H1 (cell line): ENCODE results near the gene TECPR2. TPM values are rescaled to one million over a fixed set of nuclear protein-coding genes. Genes with fewer than 3 reads are reported as not detected.

Experiments used
- CTCF ChIA-PET: fragments of 300-600 bp; sonication (Branson Sonifier 250); formaldehyde crosslinking; loops from one replicate; lab custom pipeline; 2021; ENCODE audit not compliant: partially characterized antibody; lab: Charles Lee
- POLR2A ChIA-PET: fragments of 300-600 bp; sonication (Branson Sonifier 250); formaldehyde crosslinking; loops from one replicate; lab custom pipeline; 2021; ENCODE audit warnings: inconsistent platforms; ENCODE audit not compliant: partially characterized antibody; lab: Charles Lee
- DNase-seq, 2 experiments: peaks; one replicate each; pipeline versions ENCODE4 v3.0.0 to v3.0.0-alpha.2; 2010 to 2022; ENCODE audit warnings: low spot score in 2 of 2, low read depth in 1 of 2, mixed read lengths in 1 of 2
- FAIRE-seq: peaks from 2 replicates; lab custom pipeline; 2011; peaks lifted over from hg19 to GRCh38; lab: Jason Lieb, UNC
- H2AFZ ChIP-seq: 2 replicates; pipeline ENCODE4 v1.8.1; 2012; ENCODE audit warnings: low read length, inconsistent platforms
- H2AK5ac ChIP-seq: 2 replicates; pipeline ENCODE4 v1.6.1; 2013; ENCODE audit warnings: low read depth, low read length
- H2BK120ac ChIP-seq: replicated peaks from 2 replicates; pipeline ENCODE3; 2013; ENCODE audit warnings: low read depth, low read length, inconsistent platforms
- H2BK12ac ChIP-seq: 2 replicates; pipeline ENCODE4 v1.6.1; 2013; ENCODE audit warnings: low read depth, low read length
- H2BK15ac ChIP-seq: 2 replicates; pipeline ENCODE4 v1.6.1; 2013; ENCODE audit warnings: low read length
- H2BK20ac ChIP-seq: 2 replicates; pipeline ENCODE4 v1.6.1; 2013; ENCODE audit warnings: low read length
- H2BK5ac ChIP-seq: 2 replicates; pipeline ENCODE4 v1.6.1; 2013; ENCODE audit warnings: low read depth, low read length
- H3K14ac ChIP-seq: 2 replicates; pipeline ENCODE4 v1.6.1; 2013; ENCODE audit warnings: inconsistent platforms; ENCODE audit not compliant: insufficient read length
- H3K18ac ChIP-seq: 2 replicates; pipeline ENCODE4 v1.6.1; 2013; ENCODE audit warnings: low read length; ENCODE audit errors: extremely low read depth
- H3K23ac ChIP-seq: 2 replicates; pipeline ENCODE4 v1.6.1; 2013; ENCODE audit warnings: inconsistent platforms; ENCODE audit not compliant: insufficient read length
- H3K23me2 ChIP-seq: 2 replicates; pipeline ENCODE4 v1.6.1; 2013; ENCODE audit warnings: low read depth, low read length
- H3K27ac ChIP-seq: 2 replicates; pipeline ENCODE4 v1.6.1; 2011; ENCODE audit warnings: low read depth, low read length, inconsistent platforms
- H3K27me3 ChIP-seq, 4 experiments: replicated peaks in 1 of 4; 1 replicate in 1 of 4; 2 replicates in 3 of 4; pipeline versions ENCODE4 v1.6.1 to v1.8.1; 2011 to 2013; ENCODE audit warnings: low read length in 3 of 4, mild to moderate bottlenecking in 3 of 4, inconsistent platforms in 2 of 4, mixed read lengths in 2 of 4, moderate library complexity in 1 of 4; ENCODE audit not compliant: control insufficient read depth in 3 of 4, insufficient read depth in 3 of 4; ENCODE audit errors: extremely low read depth in 1 of 4
- H3K36me3 ChIP-seq, 4 experiments: 2 replicates each; pipeline versions ENCODE4 v1.6.1 to v1.8.1; 2011 to 2013; ENCODE audit warnings: mild to moderate bottlenecking in 4 of 4, low read length in 3 of 4, moderate library complexity in 2 of 4, control low read depth in 1 of 4, inconsistent platforms in 1 of 4; ENCODE audit not compliant: insufficient read depth in 4 of 4, control insufficient read depth in 2 of 4
- H3K4ac ChIP-seq: replicated peaks from 2 replicates; pipeline ENCODE3; 2013; ENCODE audit warnings: low read length, low read depth, mixed read lengths, inconsistent platforms; ENCODE audit not compliant: insufficient read length
- H3K4me1 ChIP-seq, 4 experiments: replicated peaks in 1 of 4; 1 replicate in 1 of 4; 2 replicates in 3 of 4; pipeline versions ENCODE4 v1.6.1 to v1.8.1; 2011 to 2013; ENCODE audit warnings: low read length in 3 of 4, inconsistent platforms in 2 of 4, mixed read lengths in 1 of 4; ENCODE audit not compliant: insufficient read depth in 4 of 4, control insufficient read depth in 3 of 4
- H3K4me2 ChIP-seq, 2 experiments: 2 replicates each; pipeline versions ENCODE4 v1.6.1 to v1.8.1; 2011 to 2013; ENCODE audit warnings: low read depth in 2 of 2, low read length in 2 of 2, control low read depth in 1 of 2, inconsistent platforms in 1 of 2, mild to moderate bottlenecking in 1 of 2; ENCODE audit not compliant: insufficient read depth in 1 of 2
- H3K4me3 ChIP-seq, 4 experiments: fragments of 200-600, 300-600 bp in 1 of 4; sonication (generic), shearing (Covaris generic), sonication (Bioruptor Twin) in 1 of 4; 2 replicates each; pipeline versions ENCODE4 v1.5.1 to v1.8.1; 2011 to 2016; ENCODE audit warnings: low read length in 4 of 4, low read depth in 3 of 4, control low read depth in 2 of 4, inconsistent platforms in 2 of 4, mild to moderate bottlenecking in 2 of 4, mixed read lengths in 1 of 4, moderate library complexity in 1 of 4; ENCODE audit not compliant: insufficient read depth in 2 of 4; ENCODE audit errors: extremely low read depth in 1 of 4
- H3K56ac ChIP-seq: replicated peaks from 2 replicates; pipeline ENCODE3; 2013; ENCODE audit warnings: low read depth, mild to moderate bottlenecking, mixed read lengths, low read length, inconsistent platforms; ENCODE audit not compliant: insufficient read length
- H3K79me1 ChIP-seq: 2 replicates; pipeline ENCODE4 v1.6.1; 2013; ENCODE audit warnings: low read depth, low read length, control low read depth
- H3K79me2 ChIP-seq, 2 experiments: 2 replicates each; pipeline versions ENCODE4 v1.6.1 to v1.8.1; 2012 to 2013; ENCODE audit warnings: low read length in 2 of 2, mild to moderate bottlenecking in 2 of 2, inconsistent platforms in 1 of 2; ENCODE audit not compliant: insufficient read depth in 2 of 2, control insufficient read depth in 1 of 2
- H3K9ac ChIP-seq, 4 experiments: replicated peaks in 1 of 4; 1 replicate in 1 of 4; 2 replicates in 3 of 4; pipeline versions ENCODE4 v1.6.1 to v1.8.1; 2011 to 2013; ENCODE audit warnings: low read depth in 3 of 4, low read length in 3 of 4, control low read depth in 2 of 4, mild to moderate bottlenecking in 2 of 4, moderate library complexity in 2 of 4, inconsistent platforms in 1 of 4; ENCODE audit errors: extremely low read depth in 1 of 4
- H3K9me3 ChIP-seq, 2 experiments: 2 replicates each; pipeline versions ENCODE4 v1.6.1 to v1.8.1; 2012 to 2013; ENCODE audit warnings: mild to moderate bottlenecking in 2 of 2, moderate library complexity in 2 of 2, control low read depth in 1 of 2, inconsistent platforms in 1 of 2, low read depth in 1 of 2, low read length in 1 of 2, mixed read lengths in 1 of 2; ENCODE audit not compliant: insufficient read depth in 2 of 2
- H4K20me1 ChIP-seq, 2 experiments: replicated peaks in 1 of 2; 2 replicates each; pipeline versions ENCODE3 to v1.8.1; 2011 to 2013; ENCODE audit warnings: inconsistent platforms in 2 of 2, low read length in 2 of 2, mild to moderate bottlenecking in 1 of 2; ENCODE audit not compliant: insufficient read depth in 2 of 2, control insufficient read depth in 1 of 2
- H4K5ac ChIP-seq: 2 replicates; pipeline ENCODE4 v1.6.1; 2013; ENCODE audit warnings: low read length, low read depth, mixed read lengths, inconsistent platforms; ENCODE audit not compliant: insufficient read length
- H4K8ac ChIP-seq: 2 replicates; pipeline ENCODE4 v1.8.0; 2013; ENCODE audit warnings: mild to moderate bottlenecking, moderate library complexity, low read length, inconsistent platforms; ENCODE audit not compliant: insufficient read depth; ENCODE audit errors: extremely low read depth
- H4K91ac ChIP-seq: replicated peaks from 2 replicates; pipeline ENCODE3; 2013; ENCODE audit warnings: low read length, mixed read lengths, inconsistent platforms; ENCODE audit not compliant: insufficient read length
- CEBPB ChIP-seq: IDR thresholded peaks from 2 replicates; pipeline ENCODE4 v1.6.1; 2012; ENCODE audit warnings: low read depth, low read length
- CHD2 ChIP-seq: IDR thresholded peaks from 2 replicates; pipeline ENCODE4 v1.6.1; 2012; ENCODE audit warnings: low read length, improper control_type of control experiment
- CREB1 ChIP-seq: IDR thresholded peaks from 2 replicates; pipeline ENCODE4 v1.6.1; 2012; ENCODE audit warnings: inconsistent platforms
- HDAC6 ChIP-seq: IDR thresholded peaks from one replicate; pipeline ENCODE4 v1.7.1; 2012; ENCODE audit warnings: low read depth, mild to moderate bottlenecking, inconsistent platforms, low read length, moderate library complexity
- KDM4A ChIP-seq: IDR thresholded peaks from one replicate; pipeline ENCODE4 v1.7.1; 2012; ENCODE audit warnings: low read depth, mild to moderate bottlenecking, moderate library complexity, low read length, inconsistent platforms; ENCODE audit not compliant: severe bottlenecking
- NRF1 ChIP-seq: IDR thresholded peaks from 2 replicates; pipeline ENCODE4 v1.6.1; 2011; ENCODE audit warnings: mild to moderate bottlenecking, low read depth, low read length, improper control_type of control experiment
- PHF8 ChIP-seq: fragments of 200-600 bp; sonication (generic); conservative IDR thresholded peaks from 2 replicates; pipeline ENCODE4 v1.7.1; 2012; ENCODE audit warnings: low read depth, mild to moderate bottlenecking, inconsistent platforms, low read length, moderate library complexity
- SAP30 ChIP-seq: fragments of 300-600 bp; sonication (generic); IDR thresholded peaks from 2 replicates; pipeline ENCODE4 v1.7.1; 2012; ENCODE audit warnings: low read length, moderate library complexity, mild to moderate bottlenecking, inconsistent platforms; ENCODE audit not compliant: insufficient read depth, insufficient replicate concordance
- SP4 ChIP-seq: IDR thresholded peaks from 2 replicates; pipeline ENCODE4 v1.6.1; 2012; ENCODE audit warnings: low read length, inconsistent platforms
- TAF1 ChIP-seq: IDR thresholded peaks from 2 replicates; pipeline ENCODE4 v1.6.1; 2011; ENCODE audit warnings: mild to moderate bottlenecking, low read depth, low read length
- WGBS, 2 experiments: shearing (Covaris generic) in 1 of 2; methylation state at CpG; one replicate each; pipeline versions ENCODE4 v1.1.6 to v1.1.7; 2013 to 2015; ENCODE audit warnings: low lambda C conversion rate in 2 of 2, mixed read lengths in 2 of 2, inconsistent platforms in 1 of 2, low coverage in 1 of 2, missing lambda C conversion rate in 1 of 2; ENCODE audit not compliant: insufficient replicate concordance in 2 of 2, insufficient coverage in 1 of 2, insufficient read length in 1 of 2; ENCODE audit errors: extremely low coverage in 1 of 2, missing lambda C conversion rate in 1 of 2; 5-methylcytosine and 5-hydroxymethylcytosine counted together
- polyA plus RNA-seq, 7 experiments: library from polyadenylated mRNA; depleted of rRNA in 3 of 7; stranded (reverse) in 5 of 7; unstranded in 2 of 7; fragments of >200 nt in 5 of 7; fragments of 200-250 nt in 2 of 7; gene quantifications; 1 replicate in 5 of 7; 2 replicates in 1 of 7; 4 replicates in 1 of 7; pipeline versions ENCODE4 v1.2.1 to v1.2.3, GENCODE V29; 2011 to 2013; ENCODE audit warnings: missing spikeins in 2 of 7, mixed read lengths in 2 of 7
- total RNA-seq: library from RNA; stranded (reverse); fragmentation: NEBNext Ultra II Directional; extraction: Animal tissue kit (Norgen Biotek cat#: 25700); gene quantifications from 2 replicates; pipeline ENCODE4 v1.2.1, GENCODE V29; 2021
- TF ChIP-seq, protein P1 (sequence below), 3 experiments: IDR thresholded peaks; 1 replicate in 2 of 3; 2 replicates in 1 of 3; pipeline versions ENCODE4 v1.5.1 to v1.6.1; 2011; ENCODE audit warnings: low read length in 3 of 3, mild to moderate bottlenecking in 3 of 3, inconsistent platforms in 2 of 3, low read depth in 1 of 3, moderate library complexity in 1 of 3; ENCODE audit not compliant: insufficient read depth in 1 of 3; ENCODE audit errors: control extremely low read depth in 1 of 3

The TECPR2 gene
- total and polyA plus RNA-seq, 2 of the 8 experiments (the other 6 are each of a cell fraction or from before 2014, with no cell fraction given), result 6.8 to 19.4 TPM

DNA sequence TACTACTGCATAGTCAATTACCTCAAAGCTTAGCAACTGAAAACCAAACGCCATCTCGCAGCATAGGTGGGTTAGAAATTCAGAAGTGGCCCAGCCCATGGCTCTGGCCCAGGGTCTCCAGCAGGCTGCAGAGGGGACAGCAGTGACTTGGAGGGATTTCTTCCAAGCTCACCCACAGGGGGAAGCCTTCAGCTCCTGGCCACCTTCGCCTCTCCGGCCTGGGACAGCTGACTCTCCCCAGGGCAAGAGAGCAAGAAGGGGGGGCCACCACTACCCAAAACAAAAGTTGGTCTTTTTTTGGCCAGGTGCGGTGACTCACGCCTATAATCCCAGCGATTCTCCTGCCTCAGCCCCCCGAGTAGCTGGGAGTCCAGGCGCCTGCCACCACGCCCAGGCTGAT, 179.0 kb downstream of the TECPR2 start:
- ChIA-PET POLR2A (interaction anchor here (0.5 to 8.5 kb wide), 4 partner anchors 14 to 420 kb away, joined by 3 to 50 read pairs (median 5); no protein-coding TSS in a partner anchor), CTCF (interaction anchor here (0.8 to 3.7 kb wide), 6 partner anchors 24 to 56 kb away, joined by 3 to 15 read pairs (median 8); no protein-coding TSS in a partner anchor)
- Histone ChIP-seq H3K79me1 (no peaks in the 10 kb centered on the region), H4K20me1 (no peaks in the 10 kb centered on the region), H3K27me3 (peaks cover 0 to 7% (median 4%) of the 10 kb centered on the region in 4 experiments; a peak in 4 of 7 replicates), H3K23ac (no peak overlapping the region), H3K4me2 (no peak overlapping the region), H2AK5ac (no peak overlapping the region), H3K56ac (no peak overlapping the region), H2AFZ (no peak overlapping the region), H3K9ac (no peak overlapping the region), H2BK5ac (no peak overlapping the region), H4K5ac (no peak overlapping the region), H4K91ac (no peak overlapping the region), H3K27ac (no peak overlapping the region), H3K4me1 (peaks cover 3 to 24% (median 14%) of the 10 kb centered on the region in 4 experiments), H3K23me2 (peaks cover 6% of the 10 kb centered on the region; the same call in 1 of the 2 replicates), H3K9me3 (no peaks in the 10 kb centered on the region), H3K18ac (no peak overlapping the region), H3K4me3 (no peak overlapping the region), H2BK15ac (no peak overlapping the region), H2BK120ac (no peak overlapping the region), H3K79me2 (no peaks in the 10 kb centered on the region), H3K36me3 (no peaks in the 10 kb centered on the region), H2BK12ac (no peak overlapping the region), H2BK20ac (no peak overlapping the region), H3K14ac (no peak overlapping the region), H3K4ac (no peak overlapping the region), H4K8ac (no peak overlapping the region)
- no peak for FAIRE-seq
- DNase-seq, result no peak
- 85% methylated on average over 10 of the region's 10 CpGs; no CpG with 5 or more reads in 1 of the 2 experiments for WGBS, 2 experiments
- TF ChIP-seq KDM4A, result no peak
- TF ChIP-seq TAF1, result no peak
- TF ChIP-seq HDAC6, result no peak
- TF ChIP-seq SAP30, result no peak
- TF ChIP-seq CREB1, result no peak
- TF ChIP-seq PHF8, result no peak
- TF ChIP-seq, protein P1, sequence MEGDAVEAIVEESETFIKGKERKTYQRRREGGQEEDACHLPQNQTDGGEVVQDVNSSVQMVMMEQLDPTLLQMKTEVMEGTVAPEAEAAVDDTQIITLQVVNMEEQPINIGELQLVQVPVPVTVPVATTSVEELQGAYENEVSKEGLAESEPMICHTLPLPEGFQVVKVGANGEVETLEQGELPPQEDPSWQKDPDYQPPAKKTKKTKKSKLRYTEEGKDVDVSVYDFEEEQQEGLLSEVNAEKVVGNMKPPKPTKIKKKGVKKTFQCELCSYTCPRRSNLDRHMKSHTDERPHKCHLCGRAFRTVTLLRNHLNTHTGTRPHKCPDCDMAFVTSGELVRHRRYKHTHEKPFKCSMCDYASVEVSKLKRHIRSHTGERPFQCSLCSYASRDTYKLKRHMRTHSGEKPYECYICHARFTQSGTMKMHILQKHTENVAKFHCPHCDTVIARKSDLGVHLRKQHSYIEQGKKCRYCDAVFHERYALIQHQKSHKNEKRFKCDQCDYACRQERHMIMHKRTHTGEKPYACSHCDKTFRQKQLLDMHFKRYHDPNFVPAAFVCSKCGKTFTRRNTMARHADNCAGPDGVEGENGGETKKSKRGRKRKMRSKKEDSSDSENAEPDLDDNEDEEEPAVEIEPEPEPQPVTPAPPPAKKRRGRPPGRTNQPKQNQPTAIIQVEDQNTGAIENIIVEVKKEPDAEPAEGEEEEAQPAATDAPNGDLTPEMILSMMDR (IDR thresholded peaks at IDR 0.05; ENCODE audit: control extremely low read depth in 1 of 3, insufficient read depth in 1 of 3, low read depth in 1 of 3, low read length in 3 of 3), result peak in 2 of 3 experiments; percentile 39 to 43; a peak in 3 of 4 replicates
- no peak for TF ChIP-seq NRF1
- TF ChIP-seq CHD2, result no peak
- TF ChIP-seq SP4, result no peak
- TF ChIP-seq CEBPB, result no peak
